SU-DHL-6 (cell line): ENCODE measurements around the gene DMAC1.

Source experiments
- EZH2phosphoT487 ChIP-seq: fragments of 200-600 bp; sonication (generic), shearing (Covaris generic); conservative IDR thresholded peaks from 2 replicates; pipeline ENCODE4 v1.6.1; 2018; ENCODE audit warnings: mild to moderate bottlenecking, antibody characterized with exemption, low read length, moderate library complexity, mixed read lengths
- TF ChIP-seq, protein P1 (sequence below): fragments of 200-600 bp; sonication (generic); IDR thresholded peaks from one replicate; pipeline ENCODE4 v1.5.1; 2017; ENCODE audit warnings: antibody characterized with exemption, mild to moderate bottlenecking, low read length, moderate library complexity; ENCODE audit not compliant: insufficient read depth, poor library complexity, severe bottlenecking

DNA sequence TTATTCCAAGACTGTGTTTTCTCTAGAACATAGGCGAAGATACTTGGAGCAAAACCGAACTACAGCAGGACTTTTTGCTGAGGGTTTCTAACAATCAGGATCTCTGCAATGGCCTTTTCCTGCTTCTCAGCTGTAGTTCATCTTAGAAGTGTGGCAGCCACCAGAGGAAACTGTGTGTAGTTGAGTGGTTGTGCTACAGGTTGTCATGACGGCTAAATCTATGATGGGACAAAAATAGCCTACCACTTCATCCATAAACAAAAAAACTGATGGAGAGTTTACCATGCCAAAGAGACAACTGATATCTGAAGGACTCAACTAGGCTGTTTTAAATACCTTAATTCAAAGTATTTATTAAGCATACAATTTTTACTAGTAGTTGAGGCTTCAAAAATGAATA, 28.2 kb upstream of the DMAC1 start:
- TF ChIP-seq, protein P1, sequence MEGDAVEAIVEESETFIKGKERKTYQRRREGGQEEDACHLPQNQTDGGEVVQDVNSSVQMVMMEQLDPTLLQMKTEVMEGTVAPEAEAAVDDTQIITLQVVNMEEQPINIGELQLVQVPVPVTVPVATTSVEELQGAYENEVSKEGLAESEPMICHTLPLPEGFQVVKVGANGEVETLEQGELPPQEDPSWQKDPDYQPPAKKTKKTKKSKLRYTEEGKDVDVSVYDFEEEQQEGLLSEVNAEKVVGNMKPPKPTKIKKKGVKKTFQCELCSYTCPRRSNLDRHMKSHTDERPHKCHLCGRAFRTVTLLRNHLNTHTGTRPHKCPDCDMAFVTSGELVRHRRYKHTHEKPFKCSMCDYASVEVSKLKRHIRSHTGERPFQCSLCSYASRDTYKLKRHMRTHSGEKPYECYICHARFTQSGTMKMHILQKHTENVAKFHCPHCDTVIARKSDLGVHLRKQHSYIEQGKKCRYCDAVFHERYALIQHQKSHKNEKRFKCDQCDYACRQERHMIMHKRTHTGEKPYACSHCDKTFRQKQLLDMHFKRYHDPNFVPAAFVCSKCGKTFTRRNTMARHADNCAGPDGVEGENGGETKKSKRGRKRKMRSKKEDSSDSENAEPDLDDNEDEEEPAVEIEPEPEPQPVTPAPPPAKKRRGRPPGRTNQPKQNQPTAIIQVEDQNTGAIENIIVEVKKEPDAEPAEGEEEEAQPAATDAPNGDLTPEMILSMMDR: no peak
- no peak for TF ChIP-seq EZH2phosphoT487
